ENCODE results near the gene HSPB1. TPM values are rescaled to one million over a fixed set of nuclear protein-coding genes. Genes with fewer than 3 reads are reported as not detected.

HSPB1 gene
- total RNA-seq, 1 experiment from 2014 or later, result 202 TPM

DNA sequence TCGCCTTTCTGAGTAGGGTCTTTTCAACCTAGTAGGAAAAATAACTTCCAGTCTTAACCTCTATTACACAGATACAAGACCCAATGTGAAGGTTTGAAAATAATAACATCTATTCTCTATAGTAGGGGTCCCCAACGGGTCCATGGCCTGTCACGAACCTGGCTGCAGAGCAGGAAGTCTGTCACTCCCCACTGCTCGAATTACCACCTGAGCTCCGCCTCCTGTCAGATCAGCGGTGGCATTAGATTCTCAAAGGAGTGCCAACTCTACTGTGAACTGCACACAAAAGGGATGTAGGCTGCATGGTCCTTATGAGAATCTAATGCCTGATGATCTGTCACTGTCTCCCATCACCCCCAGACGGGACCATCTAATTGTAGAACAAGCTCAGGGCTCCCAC, 48.9 kb downstream of the HSPB1 start:
- CTCF ChIA-PET, result interaction anchor here (1.4 kb wide), 1 partner anchor 38 kb away, joined by 5 read pairs; no protein-coding TSS in a partner anchor
- TF ChIP-seq, protein P1, sequence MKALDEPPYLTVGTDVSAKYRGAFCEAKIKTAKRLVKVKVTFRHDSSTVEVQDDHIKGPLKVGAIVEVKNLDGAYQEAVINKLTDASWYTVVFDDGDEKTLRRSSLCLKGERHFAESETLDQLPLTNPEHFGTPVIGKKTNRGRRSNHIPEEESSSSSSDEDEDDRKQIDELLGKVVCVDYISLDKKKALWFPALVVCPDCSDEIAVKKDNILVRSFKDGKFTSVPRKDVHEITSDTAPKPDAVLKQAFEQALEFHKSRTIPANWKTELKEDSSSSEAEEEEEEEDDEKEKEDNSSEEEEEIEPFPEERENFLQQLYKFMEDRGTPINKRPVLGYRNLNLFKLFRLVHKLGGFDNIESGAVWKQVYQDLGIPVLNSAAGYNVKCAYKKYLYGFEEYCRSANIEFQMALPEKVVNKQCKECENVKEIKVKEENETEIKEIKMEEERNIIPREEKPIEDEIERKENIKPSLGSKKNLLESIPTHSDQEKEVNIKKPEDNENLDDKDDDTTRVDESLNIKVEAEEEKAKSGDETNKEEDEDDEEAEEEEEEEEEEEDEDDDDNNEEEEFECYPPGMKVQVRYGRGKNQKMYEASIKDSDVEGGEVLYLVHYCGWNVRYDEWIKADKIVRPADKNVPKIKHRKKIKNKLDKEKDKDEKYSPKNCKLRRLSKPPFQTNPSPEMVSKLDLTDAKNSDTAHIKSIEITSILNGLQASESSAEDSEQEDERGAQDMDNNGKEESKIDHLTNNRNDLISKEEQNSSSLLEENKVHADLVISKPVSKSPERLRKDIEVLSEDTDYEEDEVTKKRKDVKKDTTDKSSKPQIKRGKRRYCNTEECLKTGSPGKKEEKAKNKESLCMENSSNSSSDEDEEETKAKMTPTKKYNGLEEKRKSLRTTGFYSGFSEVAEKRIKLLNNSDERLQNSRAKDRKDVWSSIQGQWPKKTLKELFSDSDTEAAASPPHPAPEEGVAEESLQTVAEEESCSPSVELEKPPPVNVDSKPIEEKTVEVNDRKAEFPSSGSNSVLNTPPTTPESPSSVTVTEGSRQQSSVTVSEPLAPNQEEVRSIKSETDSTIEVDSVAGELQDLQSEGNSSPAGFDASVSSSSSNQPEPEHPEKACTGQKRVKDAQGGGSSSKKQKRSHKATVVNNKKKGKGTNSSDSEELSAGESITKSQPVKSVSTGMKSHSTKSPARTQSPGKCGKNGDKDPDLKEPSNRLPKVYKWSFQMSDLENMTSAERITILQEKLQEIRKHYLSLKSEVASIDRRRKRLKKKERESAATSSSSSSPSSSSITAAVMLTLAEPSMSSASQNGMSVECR (CRISPR knock-in tag; IDR thresholded peaks at IDR 0.05; ENCODE audit: borderline replicate concordance), result no peak
- TF ChIP-seq ESRRA (CRISPR knock-in tag; IDR thresholded peaks at IDR 0.05; ENCODE audit: borderline replicate concordance) (no peak), ZNF423 (CRISPR knock-in tag; IDR thresholded peaks at IDR 0.05) (no peak), KAT7 (CRISPR knock-in tag; IDR thresholded peaks at IDR 0.05; ENCODE audit: borderline replicate concordance) (no peak), NFATC4 (CRISPR knock-in tag; IDR thresholded peaks at IDR 0.05) (no peak), ZBTB21 (CRISPR knock-in tag; IDR thresholded peaks at IDR 0.05; ENCODE audit: borderline replicate concordance) (no peak), SMAD3 (CRISPR knock-in tag; IDR thresholded peaks at IDR 0.05; ENCODE audit: borderline replicate concordance) (no peak), ZNF317 (CRISPR knock-in tag; IDR thresholded peaks at IDR 0.05; ENCODE audit: borderline replicate concordance, low read depth) (no peak)
- TF ChIP-seq, protein P2, sequence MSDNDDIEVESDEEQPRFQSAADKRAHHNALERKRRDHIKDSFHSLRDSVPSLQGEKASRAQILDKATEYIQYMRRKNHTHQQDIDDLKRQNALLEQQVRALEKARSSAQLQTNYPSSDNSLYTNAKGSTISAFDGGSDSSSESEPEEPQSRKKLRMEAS (CRISPR knock-in tag; IDR thresholded peaks at IDR 0.05), result no peak
- TF ChIP-seq, protein P3, sequence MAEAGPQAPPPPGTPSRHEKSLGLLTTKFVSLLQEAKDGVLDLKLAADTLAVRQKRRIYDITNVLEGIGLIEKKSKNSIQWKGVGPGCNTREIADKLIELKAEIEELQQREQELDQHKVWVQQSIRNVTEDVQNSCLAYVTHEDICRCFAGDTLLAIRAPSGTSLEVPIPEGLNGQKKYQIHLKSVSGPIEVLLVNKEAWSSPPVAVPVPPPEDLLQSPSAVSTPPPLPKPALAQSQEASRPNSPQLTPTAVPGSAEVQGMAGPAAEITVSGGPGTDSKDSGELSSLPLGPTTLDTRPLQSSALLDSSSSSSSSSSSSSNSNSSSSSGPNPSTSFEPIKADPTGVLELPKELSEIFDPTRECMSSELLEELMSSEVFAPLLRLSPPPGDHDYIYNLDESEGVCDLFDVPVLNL (CRISPR knock-in tag; IDR thresholded peaks at IDR 0.05; ENCODE audit: borderline replicate concordance, low read depth), result no peak
- TF ChIP-seq, protein P4, sequence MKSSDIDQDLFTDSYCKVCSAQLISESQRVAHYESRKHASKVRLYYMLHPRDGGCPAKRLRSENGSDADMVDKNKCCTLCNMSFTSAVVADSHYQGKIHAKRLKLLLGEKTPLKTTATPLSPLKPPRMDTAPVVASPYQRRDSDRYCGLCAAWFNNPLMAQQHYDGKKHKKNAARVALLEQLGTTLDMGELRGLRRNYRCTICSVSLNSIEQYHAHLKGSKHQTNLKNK (CRISPR knock-in tag; IDR thresholded peaks at IDR 0.05), result no peak
- Mint-ChIP-seq H3K4me3 (no peak overlapping the region), H3K27me3 (ENCODE audit: low read depth) (no peaks in the 10 kb centered on the region), H3K9me3 (peaks cover 13% of the 10 kb centered on the region), H3K4me1 (peaks cover 55% of the 10 kb centered on the region), H3K27ac (peak overlapping the region; percentile 19; the same call in 1 of the 2 replicates), H3K36me3 (peaks cover 80% of the 10 kb centered on the region)
- DNase-seq (ENCODE audit: low spot score) (no peak), ATAC-seq (peak; percentile 60)
- POLR2A ChIA-PET, result interaction anchor here (0.6 to 1.3 kb wide), 3 partner anchors 21 to 190 kb away, joined by 3 read pairs; no protein-coding TSS in a partner anchor

DNA sequence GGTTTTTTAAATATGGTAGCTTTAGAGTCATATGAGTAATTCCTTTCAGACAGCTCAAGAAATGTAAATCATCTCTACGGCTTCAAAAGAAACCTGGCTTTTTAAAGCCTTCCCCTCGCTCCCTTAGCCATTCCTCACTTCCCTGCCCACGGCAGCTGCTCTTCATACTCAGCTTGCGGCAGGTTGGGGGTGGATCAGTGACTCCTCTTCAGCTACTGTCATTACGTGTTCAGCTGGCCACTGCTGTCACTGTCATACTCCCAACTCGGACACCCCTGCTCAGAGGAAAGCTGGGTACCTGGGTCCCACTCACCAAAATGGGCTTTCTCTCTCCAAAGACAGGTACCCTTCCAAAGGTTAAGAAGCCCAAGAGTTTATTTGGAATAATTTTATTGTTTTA, 49.7 kb downstream of the HSPB1 start:
- Mint-ChIP-seq H3K27ac (no peak overlapping the region), H3K9me3 (peaks cover 13% of the 10 kb centered on the region), H3K4me3 (no peak overlapping the region), H3K27me3 (ENCODE audit: low read depth) (no peaks in the 10 kb centered on the region), H3K36me3 (peaks cover 79% of the 10 kb centered on the region), H3K4me1 (peaks cover 54% of the 10 kb centered on the region)
- CTCF ChIA-PET, result interaction anchor here (1.4 kb wide), 1 partner anchor 38 kb away, joined by 5 read pairs; no protein-coding TSS in a partner anchor
- DNase-seq (ENCODE audit: low spot score) (no peak), ATAC-seq (no peak)
- POLR2A ChIA-PET, result interaction anchor here (1.0 to 1.4 kb wide), 3 partner anchors 13 to 56 kb away, joined by 3 to 9 read pairs (median 3); no protein-coding TSS in a partner anchor
- TF ChIP-seq SP1 (CRISPR knock-in tag; conservative IDR thresholded peaks at IDR 0.05) (no peak), SOX15 (CRISPR knock-in tag; IDR thresholded peaks at IDR 0.05) (no peak), HMGA2 (CRISPR knock-in tag; IDR thresholded peaks at IDR 0.05) (no peak), ZNF396 (CRISPR knock-in tag; IDR thresholded peaks at IDR 0.05; ENCODE audit: borderline replicate concordance) (no peak), SMAD4 (CRISPR knock-in tag; IDR thresholded peaks at IDR 0.05) (no peak), CBFB (CRISPR knock-in tag; IDR thresholded peaks at IDR 0.05; ENCODE audit: low read depth) (no peak), ELF4 (CRISPR knock-in tag; IDR thresholded peaks at IDR 0.05; ENCODE audit: low read depth) (no peak), PRRX2 (CRISPR knock-in tag; IDR thresholded peaks at IDR 0.05) (no peak), SMAD3 (CRISPR knock-in tag; IDR thresholded peaks at IDR 0.05; ENCODE audit: borderline replicate concordance) (no peak)
- TF ChIP-seq, protein P5, sequence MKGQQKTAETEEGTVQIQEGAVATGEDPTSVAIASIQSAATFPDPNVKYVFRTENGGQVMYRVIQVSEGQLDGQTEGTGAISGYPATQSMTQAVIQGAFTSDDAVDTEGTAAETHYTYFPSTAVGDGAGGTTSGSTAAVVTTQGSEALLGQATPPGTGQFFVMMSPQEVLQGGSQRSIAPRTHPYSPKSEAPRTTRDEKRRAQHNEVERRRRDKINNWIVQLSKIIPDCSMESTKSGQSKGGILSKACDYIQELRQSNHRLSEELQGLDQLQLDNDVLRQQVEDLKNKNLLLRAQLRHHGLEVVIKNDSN (CRISPR knock-in tag; IDR thresholded peaks at IDR 0.05), result no peak
- TF ChIP-seq, protein P6, sequence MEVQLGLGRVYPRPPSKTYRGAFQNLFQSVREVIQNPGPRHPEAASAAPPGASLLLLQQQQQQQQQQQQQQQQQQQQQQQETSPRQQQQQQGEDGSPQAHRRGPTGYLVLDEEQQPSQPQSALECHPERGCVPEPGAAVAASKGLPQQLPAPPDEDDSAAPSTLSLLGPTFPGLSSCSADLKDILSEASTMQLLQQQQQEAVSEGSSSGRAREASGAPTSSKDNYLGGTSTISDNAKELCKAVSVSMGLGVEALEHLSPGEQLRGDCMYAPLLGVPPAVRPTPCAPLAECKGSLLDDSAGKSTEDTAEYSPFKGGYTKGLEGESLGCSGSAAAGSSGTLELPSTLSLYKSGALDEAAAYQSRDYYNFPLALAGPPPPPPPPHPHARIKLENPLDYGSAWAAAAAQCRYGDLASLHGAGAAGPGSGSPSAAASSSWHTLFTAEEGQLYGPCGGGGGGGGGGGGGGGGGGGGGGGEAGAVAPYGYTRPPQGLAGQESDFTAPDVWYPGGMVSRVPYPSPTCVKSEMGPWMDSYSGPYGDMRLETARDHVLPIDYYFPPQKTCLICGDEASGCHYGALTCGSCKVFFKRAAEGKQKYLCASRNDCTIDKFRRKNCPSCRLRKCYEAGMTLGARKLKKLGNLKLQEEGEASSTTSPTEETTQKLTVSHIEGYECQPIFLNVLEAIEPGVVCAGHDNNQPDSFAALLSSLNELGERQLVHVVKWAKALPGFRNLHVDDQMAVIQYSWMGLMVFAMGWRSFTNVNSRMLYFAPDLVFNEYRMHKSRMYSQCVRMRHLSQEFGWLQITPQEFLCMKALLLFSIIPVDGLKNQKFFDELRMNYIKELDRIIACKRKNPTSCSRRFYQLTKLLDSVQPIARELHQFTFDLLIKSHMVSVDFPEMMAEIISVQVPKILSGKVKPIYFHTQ (CRISPR knock-in tag; IDR thresholded peaks at IDR 0.05), result no peak
- TF ChIP-seq, protein P7, sequence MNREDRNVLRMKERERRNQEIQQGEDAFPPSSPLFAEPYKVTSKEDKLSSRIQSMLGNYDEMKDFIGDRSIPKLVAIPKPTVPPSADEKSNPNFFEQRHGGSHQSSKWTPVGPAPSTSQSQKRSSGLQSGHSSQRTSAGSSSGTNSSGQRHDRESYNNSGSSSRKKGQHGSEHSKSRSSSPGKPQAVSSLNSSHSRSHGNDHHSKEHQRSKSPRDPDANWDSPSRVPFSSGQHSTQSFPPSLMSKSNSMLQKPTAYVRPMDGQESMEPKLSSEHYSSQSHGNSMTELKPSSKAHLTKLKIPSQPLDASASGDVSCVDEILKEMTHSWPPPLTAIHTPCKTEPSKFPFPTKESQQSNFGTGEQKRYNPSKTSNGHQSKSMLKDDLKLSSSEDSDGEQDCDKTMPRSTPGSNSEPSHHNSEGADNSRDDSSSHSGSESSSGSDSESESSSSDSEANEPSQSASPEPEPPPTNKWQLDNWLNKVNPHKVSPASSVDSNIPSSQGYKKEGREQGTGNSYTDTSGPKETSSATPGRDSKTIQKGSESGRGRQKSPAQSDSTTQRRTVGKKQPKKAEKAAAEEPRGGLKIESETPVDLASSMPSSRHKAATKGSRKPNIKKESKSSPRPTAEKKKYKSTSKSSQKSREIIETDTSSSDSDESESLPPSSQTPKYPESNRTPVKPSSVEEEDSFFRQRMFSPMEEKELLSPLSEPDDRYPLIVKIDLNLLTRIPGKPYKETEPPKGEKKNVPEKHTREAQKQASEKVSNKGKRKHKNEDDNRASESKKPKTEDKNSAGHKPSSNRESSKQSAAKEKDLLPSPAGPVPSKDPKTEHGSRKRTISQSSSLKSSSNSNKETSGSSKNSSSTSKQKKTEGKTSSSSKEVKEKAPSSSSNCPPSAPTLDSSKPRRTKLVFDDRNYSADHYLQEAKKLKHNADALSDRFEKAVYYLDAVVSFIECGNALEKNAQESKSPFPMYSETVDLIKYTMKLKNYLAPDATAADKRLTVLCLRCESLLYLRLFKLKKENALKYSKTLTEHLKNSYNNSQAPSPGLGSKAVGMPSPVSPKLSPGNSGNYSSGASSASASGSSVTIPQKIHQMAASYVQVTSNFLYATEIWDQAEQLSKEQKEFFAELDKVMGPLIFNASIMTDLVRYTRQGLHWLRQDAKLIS (CRISPR knock-in tag; IDR thresholded peaks at IDR 0.05; ENCODE audit: borderline replicate concordance), result no peak

All from WTC11 (cell line).